ENCODE measurements around the gene NKX2-2.

NKX2-2 gene

DNA sequence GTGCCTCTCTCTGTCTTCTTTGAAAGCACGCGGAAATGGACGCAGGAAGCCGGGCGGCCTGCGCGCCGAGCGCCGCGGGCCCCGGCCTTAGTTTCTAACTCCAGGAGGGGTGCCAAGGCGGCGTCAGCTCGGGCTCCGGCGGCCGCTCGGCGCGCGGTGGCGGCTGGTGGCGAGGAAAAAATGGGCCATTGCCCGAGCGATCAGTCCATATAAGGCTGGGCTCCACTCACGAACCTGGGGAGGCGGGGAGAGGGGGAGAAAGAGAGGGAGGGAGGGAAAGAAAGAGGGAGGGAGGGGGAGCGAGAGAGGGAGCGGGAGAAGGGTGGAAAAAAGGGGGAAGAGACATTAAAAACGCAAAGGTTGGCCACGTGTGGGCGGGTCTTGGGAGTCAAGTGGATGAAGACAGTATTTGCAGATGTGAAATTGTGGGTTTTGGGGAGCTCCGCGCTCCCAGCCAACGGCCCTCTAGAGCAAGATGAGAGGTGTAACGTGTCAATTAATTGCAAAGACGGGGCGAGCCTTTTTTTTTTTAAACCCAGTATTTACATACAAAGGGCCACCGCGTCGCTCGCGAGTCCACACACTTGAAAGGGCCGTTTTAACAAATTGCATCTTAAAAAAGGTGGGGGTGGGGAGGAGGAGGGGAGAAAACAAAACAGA is at the start of gene NKX2-2:
Gene NKX2-2, minus strand, starts transcription at position 184 of the 660 bp plus-strand sequence. CDS start 395 bp downstream, outside the sequence.
- no peak for DNase-seq (ENCODE audit: low read depth)

- no peak for DNase-seq (ENCODE audit: low read depth)
Observed at GRCh38 chr20:21562656-21563055, 48.8 kb upstream of the NKX2-2 start.

- DNase-seq (ENCODE audit: low read depth) = no peak
Observed at GRCh38 chr20:21559305-21559704, 45.4 kb upstream of the NKX2-2 start.

DNA sequence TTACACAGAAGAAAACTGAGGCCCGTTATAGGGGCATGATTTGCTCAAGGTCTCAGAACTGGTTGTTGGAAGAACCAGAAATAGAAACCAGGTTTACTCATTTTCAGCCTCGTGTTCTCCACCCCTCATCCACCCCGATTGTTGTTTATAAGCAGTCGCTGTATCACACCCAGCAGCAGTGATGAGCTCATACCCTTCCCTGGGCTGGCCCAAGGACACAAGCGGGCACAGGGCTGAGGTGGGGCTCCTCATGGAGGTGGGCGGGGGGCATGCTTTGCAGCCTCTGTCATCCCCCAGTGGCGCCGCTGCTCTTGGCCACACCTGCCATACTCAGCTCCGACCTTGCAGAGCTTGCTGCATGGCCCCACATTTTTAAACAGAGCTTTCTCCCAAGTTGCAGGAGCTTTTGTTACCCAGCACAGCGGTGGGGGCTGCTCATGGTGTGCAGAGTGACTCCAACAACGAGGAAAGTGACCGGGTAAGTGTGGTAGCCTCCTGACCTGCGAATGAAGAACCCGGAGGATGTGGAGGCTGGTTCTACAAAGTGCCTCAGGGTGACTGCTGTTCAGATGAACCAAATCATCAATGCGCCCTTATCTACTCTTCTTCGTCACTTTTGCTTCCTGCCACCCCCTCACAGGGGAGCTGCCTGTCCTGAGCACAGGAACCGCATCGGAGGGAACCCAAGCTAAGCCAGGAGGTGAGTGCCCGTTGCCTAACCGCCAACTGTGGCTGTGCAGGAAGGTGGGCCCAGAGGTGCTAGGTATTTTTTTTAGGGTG is 43.6 kb upstream of the NKX2-2 start:
- DNase-seq (ENCODE audit: low read depth) = no peak

DNA sequence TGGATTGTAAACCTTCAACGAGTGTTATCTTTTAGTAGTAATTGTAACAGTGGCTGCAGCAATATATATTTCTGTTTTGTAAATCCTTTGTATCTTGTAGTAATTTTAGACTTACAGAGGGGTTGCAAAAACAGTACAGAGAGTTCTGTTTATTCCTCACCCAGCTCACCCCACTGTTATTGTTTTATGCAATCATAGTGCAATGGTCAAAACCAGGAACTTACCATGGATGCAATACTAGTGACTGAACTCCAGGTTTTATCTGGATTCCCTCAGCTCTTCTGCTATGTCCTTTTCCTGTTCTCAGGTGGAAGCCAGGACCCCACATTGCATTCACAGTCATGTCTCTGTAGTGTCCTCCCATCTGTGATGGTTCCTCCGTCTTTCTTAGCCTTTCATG is 42.5 kb upstream of the NKX2-2 start:
- DNase-seq (ENCODE audit: low read depth) = no peak

- no peak for DNase-seq (ENCODE audit: low read depth)
Observed at GRCh38 chr20:21555470-21556120, 41.7 kb upstream of the NKX2-2 start.

- DNase-seq (ENCODE audit: low read depth) = no peak
Observed at GRCh38 chr20:21554985-21555384, 41.1 kb upstream of the NKX2-2 start.

- DNase-seq (ENCODE audit: low read depth) = no peak
Observed at GRCh38 chr20:21554376-21554890, 40.6 kb upstream of the NKX2-2 start.

- no peak for DNase-seq (ENCODE audit: low read depth)
Observed at GRCh38 chr20:21550587-21550986, 36.7 kb upstream of the NKX2-2 start.

DNA sequence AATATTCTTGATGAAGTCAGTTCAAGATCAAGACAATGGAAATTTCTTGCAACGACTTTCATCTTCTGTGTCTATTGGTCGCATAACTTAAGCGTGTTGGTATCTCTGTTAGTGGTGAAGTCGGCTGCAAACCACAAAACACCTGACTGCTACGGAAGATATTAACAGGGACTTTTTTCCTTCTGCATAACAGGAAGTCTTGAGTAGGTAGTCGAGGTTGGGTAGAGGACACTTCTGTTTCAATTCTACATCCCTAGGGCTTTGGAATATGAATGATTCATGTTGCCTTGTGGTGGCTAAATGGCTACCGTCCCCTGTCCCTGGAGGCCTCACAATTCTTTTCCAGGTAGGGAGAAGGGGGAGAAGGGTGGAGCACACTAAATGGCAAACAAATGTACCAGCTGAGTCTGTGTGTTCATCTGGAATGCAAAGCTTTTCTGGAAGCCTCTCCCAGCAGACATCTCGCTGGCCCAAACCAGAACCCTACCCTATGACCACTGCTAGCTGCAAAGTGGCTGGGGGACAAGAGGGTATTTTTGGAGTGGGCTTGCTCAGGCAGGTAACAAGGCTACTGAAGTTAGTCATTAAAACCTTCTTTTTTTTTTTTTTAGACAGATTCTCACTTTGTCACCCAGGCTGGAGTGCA is 34.6 kb upstream of the NKX2-2 start:
- no peak for DNase-seq (ENCODE audit: low read depth)

DNA sequence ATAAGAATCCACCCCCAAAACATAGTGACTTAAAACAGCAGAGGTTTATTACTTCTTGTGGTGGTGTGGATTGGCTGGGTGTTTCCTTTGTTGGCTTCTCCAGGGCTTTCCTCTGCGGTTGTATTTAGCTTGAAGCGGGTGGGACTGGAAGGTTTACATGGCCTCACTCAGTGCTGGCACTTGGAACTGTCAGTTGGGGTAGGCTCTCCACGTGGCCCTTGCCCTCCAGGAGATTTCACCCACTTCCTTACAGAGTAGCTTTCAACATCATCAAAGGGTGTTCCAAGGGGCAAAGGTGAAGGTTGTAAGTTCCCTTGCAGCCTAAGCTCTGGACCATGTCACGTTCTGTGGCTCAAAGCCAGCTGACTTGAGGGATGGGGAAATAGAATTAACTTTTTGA is 32.5 kb upstream of the NKX2-2 start:
- no peak for DNase-seq (ENCODE audit: low read depth)

DNA sequence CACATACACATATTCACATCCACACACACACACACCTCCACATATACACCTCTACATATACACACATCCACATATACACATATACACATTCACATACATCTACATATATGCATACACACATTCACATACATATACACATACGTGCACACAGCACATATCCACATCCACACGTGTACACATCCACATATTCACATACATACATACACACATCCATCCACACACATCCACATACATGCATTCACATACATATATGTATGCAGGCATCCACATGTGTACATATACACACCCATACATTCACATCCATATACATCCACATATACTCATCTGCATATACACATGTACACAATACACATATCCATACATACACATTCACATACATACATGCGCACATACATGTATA is 25.6 kb upstream of the NKX2-2 start:
- DNase-seq (ENCODE audit: low read depth) = no peak

DNA sequence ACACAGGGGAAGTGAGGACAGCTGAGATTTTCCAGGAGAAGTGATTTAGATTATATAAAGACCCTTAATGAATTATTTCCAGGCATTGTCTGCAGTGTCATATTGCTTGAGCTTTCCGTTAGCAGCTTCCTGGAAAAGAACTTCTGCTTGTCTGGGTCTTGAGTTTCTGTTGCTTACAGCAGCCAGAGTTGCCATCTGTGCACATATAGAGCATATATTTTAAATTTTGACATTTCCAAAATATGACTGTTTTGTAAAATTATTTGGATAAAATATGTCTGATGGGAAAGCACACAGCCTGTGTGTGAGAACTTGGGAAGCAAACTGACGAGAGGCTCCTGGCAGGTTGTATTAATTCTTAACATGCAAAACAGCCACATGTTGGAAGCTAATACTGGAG is 21.0 kb upstream of the NKX2-2 start:
- DNase-seq (ENCODE audit: low read depth) = no peak

- DNase-seq (ENCODE audit: low read depth) = no peak
Observed at GRCh38 chr20:21534453-21534852, 20.6 kb upstream of the NKX2-2 start.

DNA sequence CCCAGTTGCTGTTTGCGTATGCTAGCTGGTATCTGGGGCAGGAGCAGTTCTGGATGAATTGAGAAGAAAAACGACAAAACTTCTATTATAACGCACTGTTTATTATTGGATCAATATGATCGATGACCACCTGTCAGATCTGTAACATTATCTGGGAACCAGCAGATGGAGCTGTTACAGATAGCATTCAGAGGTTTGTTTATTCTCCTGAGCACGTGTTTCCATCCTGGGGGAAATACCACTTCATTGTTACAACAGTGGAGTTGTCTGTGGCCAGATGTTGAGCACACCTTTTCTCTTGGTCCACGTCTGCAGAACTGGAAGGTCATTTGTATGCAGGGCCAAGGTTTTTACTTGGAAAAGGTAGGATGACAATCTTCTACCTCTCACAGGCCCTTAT is 16.0 kb upstream of the NKX2-2 start:
- no peak for DNase-seq (ENCODE audit: low read depth)

DNA sequence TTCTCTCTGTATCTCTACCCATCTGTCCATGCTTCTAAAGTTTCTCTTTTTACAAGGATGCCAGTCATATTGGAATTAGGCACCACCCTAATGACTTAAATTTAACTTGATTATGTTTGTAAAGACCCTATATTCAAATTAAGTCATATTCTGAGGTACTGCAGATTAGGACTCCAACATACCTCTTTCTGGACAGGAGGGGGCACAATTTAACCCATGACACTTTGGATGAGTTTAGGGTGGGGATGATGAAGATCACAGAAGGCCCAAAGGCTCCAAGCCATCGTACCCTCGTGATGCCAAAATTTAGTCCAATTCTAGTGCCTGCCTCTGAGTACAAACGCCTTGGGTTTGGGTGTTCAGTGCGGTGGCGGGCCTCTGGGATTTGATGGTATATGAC is 15.0 kb upstream of the NKX2-2 start:
- DNase-seq (ENCODE audit: low read depth) = no peak

DNA sequence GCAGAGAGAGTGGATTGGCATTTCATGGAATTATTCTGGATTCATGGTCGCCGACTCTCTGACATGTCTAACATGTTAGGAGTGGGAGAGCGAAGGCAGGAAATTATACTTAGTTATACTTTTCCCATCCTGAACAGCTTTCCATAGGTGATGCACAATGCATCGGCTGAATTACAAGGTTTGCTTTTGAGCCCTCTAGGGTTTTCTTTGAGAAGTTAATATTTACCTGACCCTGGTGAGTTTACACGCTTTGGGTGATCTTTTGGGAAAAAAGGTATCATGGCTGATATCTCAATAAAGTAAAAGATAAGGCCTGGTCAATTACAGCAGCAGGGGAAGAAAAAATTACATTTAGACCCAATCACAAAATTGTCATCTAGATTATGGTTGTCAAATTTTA is 14.0 kb upstream of the NKX2-2 start:
- DNase-seq (ENCODE audit: low read depth) = no peak

GRCh38 chr20:21526776-21527175 is 12.9 kb upstream of the NKX2-2 start:
- no peak for DNase-seq (ENCODE audit: low read depth)

DNA sequence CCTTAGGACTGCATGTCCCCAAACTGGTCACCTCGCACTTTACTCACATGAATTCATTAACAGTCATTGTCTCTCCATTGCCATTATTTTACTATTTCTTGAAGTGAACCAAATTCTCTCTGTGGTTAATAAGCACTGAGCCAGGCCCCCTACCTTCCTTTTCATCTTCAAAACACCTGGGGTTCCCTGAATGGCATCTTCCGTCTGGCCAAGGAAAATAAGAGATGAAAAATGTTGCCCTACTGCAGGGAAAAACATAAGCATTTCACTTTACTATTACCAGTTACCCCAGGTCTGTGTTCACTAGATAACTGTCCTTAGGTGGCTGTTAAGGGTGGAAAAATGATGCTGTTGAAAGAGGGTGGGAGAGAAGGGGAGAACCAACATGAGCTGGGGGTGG is 10.0 kb upstream of the NKX2-2 start:
- no peak for DNase-seq (ENCODE audit: low read depth)

DNA sequence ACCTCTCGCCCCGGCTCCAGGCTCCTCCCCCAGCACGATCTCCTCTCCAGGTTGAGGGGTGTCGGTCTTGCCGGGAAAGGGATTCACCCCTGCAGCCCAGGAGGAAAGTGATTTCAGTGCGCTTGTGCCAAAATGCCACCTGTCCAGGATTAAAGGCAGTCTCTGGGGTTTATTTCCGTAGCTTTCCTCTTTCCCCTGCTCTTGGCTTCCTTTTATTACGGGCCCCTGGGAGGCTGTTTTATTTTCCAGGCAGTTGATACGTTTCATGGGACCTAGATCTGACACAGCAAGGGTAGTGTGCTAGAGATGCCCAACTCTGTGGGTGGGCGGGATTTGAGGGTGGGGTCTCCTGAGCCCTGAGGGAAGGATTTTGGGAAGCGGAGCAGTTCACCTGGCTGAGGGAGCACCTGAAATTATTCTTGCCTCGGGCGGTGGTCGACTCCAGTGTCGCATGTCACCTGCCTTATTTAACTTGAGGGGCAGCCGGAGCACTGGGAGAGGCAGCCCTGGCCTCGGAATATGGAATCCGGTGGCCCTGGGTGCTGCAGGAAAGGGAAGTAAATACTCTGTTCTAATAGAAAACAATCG is 9.5 kb upstream of the NKX2-2 start:
- no peak for DNase-seq (ENCODE audit: low read depth)

DNA sequence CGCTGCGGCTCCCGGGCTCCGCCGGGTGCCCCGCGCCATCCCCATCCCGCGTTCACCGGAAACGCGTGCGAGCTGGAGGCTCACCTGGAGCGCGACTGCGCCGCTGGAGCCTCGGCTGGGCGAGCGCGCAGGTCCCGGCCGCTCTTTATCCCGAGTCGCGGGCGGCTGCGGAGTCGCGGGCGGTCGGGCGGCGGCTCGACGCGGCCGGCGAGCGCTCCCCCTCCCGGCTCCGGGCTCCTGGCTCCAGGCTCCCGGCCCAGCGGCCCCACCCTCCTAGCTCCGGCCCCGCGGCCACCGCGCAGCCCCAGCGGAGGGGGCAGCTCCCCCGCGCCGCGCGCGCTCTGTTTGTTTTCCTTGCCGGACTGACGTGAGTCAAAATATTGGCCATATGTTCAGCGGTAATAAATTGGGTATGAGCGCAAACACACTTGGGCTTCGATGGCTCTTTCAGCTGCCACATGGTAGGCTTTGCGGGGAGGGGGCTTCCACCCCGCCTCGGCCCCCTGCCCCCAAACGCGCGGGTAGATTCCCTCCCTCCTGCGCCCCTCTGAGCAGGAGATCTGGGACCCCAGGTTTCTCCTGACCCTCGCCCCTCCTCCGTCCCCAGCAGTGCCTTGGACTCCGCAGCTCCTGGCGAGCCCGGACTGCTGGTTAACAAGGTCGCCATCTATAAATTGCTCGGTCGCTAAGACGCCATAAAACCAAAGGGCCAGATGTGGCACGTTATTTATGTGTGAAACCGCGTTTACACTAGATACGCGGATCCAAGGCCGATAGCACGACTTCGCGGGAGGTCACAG is 8.8 kb upstream of the NKX2-2 start:
- no peak for DNase-seq (ENCODE audit: low read depth)

Measured in stimulated activated CD8-positive, alpha-beta memory T cell treated with anti-CD3 and anti-CD28 coated beads, Interleukin-15, amount 100 ng/mL, for 1 hour (primary cell).